Fibroblast of lung (primary cell): Measurements from ENCODE around the gene PCDHGA4.

Source experiments
- CTCF ChIP-seq, 2 donors: IDR thresholded peaks in 1 of 2; conservative IDR thresholded peaks in 1 of 2; 1 replicate in 1 of 2; 2 replicates in 1 of 2; pipeline ENCODE4 v1.5.1; 2011 to 2012; ENCODE audit warnings: low read length in 2 of 2, control low read depth in 1 of 2, inconsistent platforms in 1 of 2, low read depth in 1 of 2, mild to moderate bottlenecking in 1 of 2
- EZH2 ChIP-seq: IDR thresholded peaks from 2 replicates; pipeline ENCODE4 v1.5.1; 2012; ENCODE audit warnings: low read length, control low read depth, mild to moderate bottlenecking; ENCODE audit errors: missing control alignments

- no peak for TF ChIP-seq EZH2
- TF ChIP-seq CTCF (conservative IDR thresholded peaks at IDR 0.05 in 1 of 2, IDR thresholded peaks at IDR 0.05 in 1 of 2; ENCODE audit: low read depth in 1 of 2, low read length in 2 of 2): no peak
These were observed 7.9 kb downstream of the PCDHGA4 start for GRCh38 chr5:141362719-141363118.
